KMS-11 (cell line): ENCODE measurements around the gene MADCAM1.

Experiments
- H2AFZ ChIP-seq: fragments of 200-600 bp; sonication (generic); 2 replicates; pipeline ENCODE4 v1.6.1; 2016; ENCODE audit warnings: antibody characterized with exemption, mixed run types, low read depth
- H3K27ac ChIP-seq: fragments of 200-600 bp; sonication (generic); 2 replicates; pipeline ENCODE4 v1.6.1; 2016; ENCODE audit warnings: mild to moderate bottlenecking, mixed run types
- H3K27me3 ChIP-seq: fragments of 200-600 bp; sonication (generic); 2 replicates; pipeline ENCODE4 v1.6.1; 2017; ENCODE audit warnings: mild to moderate bottlenecking, low read depth, mixed run types, moderate library complexity; ENCODE audit not compliant: insufficient read depth
- H3K36me3 ChIP-seq: fragments of 200-600 bp; sonication (generic); 2 replicates; pipeline ENCODE4 v1.6.1; 2017; ENCODE audit warnings: mild to moderate bottlenecking, mixed run types; ENCODE audit not compliant: insufficient read depth
- H3K4me1 ChIP-seq: fragments of 200-600 bp; sonication (generic); 2 replicates; pipeline ENCODE4 v1.6.1; 2016; ENCODE audit warnings: mild to moderate bottlenecking, low read depth, mixed run types; ENCODE audit not compliant: poor library complexity, severe bottlenecking
- H3K4me2 ChIP-seq: fragments of 200-600 bp; sonication (generic); 2 replicates; pipeline ENCODE4 v1.7.0; 2016; ENCODE audit warnings: mild to moderate bottlenecking, mixed run types
- H3K4me3 ChIP-seq: fragments of 200-600 bp; sonication (generic); IDR thresholded peaks from 2 replicates; pipeline ENCODE4 v1.6.1; 2017; ENCODE audit warnings: low read depth, low read length, mixed read lengths; ENCODE audit not compliant: insufficient read depth
- H3K79me2 ChIP-seq: fragments of 200-600 bp; sonication (generic); 2 replicates; pipeline ENCODE4 v1.6.1; 2016; ENCODE audit warnings: low read depth, mixed run types; ENCODE audit not compliant: insufficient read depth
- H3K9ac ChIP-seq: fragments of 200-600 bp; sonication (generic); 2 replicates; pipeline ENCODE4 v1.6.1; 2016; ENCODE audit warnings: mild to moderate bottlenecking, mixed run types
- H4K20me1 ChIP-seq: fragments of 200-600 bp; sonication (generic); 2 replicates; pipeline ENCODE4 v1.6.1; 2016; ENCODE audit warnings: mild to moderate bottlenecking, mixed run types; ENCODE audit not compliant: insufficient read depth
- TF ChIP-seq, protein P1 (sequence below): fragments of 200-600 bp; sonication (generic); conservative IDR thresholded peaks from 2 replicates; pipeline ENCODE4 v1.6.1; 2017; ENCODE audit warnings: low read depth, mild to moderate bottlenecking, antibody characterized with exemption, low read length, moderate library complexity, mixed read lengths

MADCAM1 gene

DNA sequence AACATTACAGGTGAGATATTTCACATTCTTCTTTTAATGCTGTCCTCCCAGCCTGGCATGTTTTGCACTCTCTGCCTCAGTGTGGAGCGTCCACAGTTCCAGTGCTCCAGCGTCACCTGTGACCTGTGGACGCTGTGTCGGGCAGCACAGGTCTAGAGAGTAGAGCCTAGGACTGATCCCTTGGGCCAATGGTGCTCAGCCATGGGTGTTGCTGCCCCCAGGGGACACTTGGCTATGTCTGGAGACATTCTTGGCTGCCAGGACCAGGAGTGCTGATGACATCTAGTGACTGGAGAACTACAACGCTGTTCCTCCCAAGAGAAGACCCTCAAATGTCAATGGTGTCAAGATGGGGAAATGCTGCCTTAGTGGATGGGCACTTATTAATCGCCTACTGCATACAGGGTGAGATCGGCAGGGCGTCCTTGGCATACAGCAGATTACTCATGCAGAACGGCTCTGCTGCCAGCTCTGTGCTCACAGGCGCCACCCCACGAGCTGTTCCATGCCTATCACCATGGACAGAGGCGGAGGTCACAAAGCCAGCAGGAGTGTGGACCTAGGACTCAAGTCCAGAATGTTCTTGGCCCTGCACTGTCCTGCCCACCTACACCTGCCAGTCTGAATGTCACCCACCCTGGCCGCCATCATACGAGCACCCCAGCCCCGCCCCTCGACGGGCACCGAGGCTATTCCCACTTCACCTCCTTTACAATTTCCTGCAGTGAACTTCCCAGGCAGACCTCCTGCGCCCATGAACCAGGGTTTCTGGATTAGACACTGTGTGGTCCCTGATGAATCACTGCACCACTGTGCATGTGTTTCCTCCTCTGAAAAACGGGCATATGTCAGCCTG lies 13.9 kb upstream of the MADCAM1 start:
- Histone ChIP-seq H3K36me3 (no peaks in the 10 kb centered on the region), H3K27ac (no peak overlapping the region), H3K4me1 (no peaks in the 10 kb centered on the region), H4K20me1 (no peaks in the 10 kb centered on the region), H3K27me3 (peaks cover 40% of the 10 kb centered on the region), H3K9ac (no peak overlapping the region), H3K4me2 (no peak overlapping the region), H2AFZ (no peak overlapping the region), H3K79me2 (no peaks in the 10 kb centered on the region), H3K4me3 (no peak overlapping the region)
- TF ChIP-seq, protein P1, sequence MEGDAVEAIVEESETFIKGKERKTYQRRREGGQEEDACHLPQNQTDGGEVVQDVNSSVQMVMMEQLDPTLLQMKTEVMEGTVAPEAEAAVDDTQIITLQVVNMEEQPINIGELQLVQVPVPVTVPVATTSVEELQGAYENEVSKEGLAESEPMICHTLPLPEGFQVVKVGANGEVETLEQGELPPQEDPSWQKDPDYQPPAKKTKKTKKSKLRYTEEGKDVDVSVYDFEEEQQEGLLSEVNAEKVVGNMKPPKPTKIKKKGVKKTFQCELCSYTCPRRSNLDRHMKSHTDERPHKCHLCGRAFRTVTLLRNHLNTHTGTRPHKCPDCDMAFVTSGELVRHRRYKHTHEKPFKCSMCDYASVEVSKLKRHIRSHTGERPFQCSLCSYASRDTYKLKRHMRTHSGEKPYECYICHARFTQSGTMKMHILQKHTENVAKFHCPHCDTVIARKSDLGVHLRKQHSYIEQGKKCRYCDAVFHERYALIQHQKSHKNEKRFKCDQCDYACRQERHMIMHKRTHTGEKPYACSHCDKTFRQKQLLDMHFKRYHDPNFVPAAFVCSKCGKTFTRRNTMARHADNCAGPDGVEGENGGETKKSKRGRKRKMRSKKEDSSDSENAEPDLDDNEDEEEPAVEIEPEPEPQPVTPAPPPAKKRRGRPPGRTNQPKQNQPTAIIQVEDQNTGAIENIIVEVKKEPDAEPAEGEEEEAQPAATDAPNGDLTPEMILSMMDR, result no peak

DNA sequence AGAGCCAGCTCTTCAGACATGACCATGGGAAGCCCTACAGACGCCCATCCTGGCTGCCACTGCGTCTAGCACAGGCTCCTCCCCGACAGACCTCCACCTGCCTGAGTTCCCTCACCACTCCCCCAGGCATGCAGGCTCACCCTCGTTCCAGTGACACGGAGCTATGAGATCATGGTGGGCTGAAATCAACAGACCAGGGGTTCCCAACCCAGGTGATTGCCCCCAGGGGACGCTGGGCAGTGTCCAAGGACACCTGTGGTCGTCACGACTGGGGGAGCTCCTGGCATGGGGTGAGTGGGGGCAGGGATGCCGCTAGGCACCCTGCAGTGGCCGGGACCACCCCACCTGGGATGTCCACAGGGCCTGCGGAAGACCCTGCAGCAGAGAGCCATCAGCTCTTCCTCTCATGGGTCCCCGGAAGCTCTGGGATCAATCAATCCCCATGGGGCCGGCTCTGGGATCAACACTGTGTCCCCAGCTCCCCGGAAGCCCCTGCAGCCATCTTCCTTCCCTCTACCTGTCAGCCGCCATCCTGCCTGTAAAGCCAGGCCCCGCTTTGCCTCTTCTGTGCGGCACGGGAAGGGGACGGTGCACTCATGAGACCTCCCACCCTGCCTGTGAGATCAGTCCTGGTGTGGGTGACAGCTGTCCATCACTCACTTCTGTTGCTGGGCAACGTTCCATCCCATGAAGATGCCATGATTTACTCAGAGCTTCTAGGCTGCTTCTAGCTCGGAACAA lies 12.8 kb upstream of the MADCAM1 start:
- Histone ChIP-seq H3K79me2 (no peaks in the 10 kb centered on the region), H3K36me3 (no peaks in the 10 kb centered on the region), H4K20me1 (no peaks in the 10 kb centered on the region), H3K9ac (no peak overlapping the region), H3K4me1 (no peaks in the 10 kb centered on the region), H3K27me3 (peaks cover 32% of the 10 kb centered on the region), H3K4me2 (no peak overlapping the region), H3K4me3 (no peak overlapping the region), H2AFZ (no peak overlapping the region), H3K27ac (no peak overlapping the region)
- TF ChIP-seq, protein P1, result no peak

DNA sequence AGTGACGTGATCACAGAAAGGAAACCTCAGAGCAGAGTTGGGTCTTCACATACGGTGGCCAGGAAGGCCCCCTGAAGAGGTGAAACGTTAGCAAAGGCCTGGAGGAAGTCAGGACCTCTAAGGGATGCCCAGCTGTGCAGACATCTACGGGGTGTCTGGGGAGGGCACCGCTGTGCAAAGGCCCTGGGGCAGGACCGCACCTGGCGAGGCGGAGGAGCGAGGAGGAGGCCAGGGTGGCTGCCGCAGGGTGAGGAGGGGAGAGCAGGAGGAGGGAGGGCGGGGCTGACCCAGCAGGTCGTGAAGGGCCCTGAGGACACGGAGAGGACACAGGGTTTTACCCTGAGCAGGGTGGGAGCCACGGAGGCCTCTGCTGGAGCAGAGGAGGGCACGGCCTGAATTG lies 11.8 kb upstream of the MADCAM1 start:
- Histone ChIP-seq H3K4me2 (no peak overlapping the region), H3K4me3 (no peak overlapping the region), H3K79me2 (no peaks in the 10 kb centered on the region), H3K27ac (no peak overlapping the region), H3K27me3 (peaks cover 22% of the 10 kb centered on the region; the same call in 1 of the 2 replicates), H3K4me1 (no peaks in the 10 kb centered on the region), H4K20me1 (no peaks in the 10 kb centered on the region), H3K9ac (no peak overlapping the region), H3K36me3 (no peaks in the 10 kb centered on the region), H2AFZ (no peak overlapping the region)
- TF ChIP-seq, protein P1, result no peak

DNA sequence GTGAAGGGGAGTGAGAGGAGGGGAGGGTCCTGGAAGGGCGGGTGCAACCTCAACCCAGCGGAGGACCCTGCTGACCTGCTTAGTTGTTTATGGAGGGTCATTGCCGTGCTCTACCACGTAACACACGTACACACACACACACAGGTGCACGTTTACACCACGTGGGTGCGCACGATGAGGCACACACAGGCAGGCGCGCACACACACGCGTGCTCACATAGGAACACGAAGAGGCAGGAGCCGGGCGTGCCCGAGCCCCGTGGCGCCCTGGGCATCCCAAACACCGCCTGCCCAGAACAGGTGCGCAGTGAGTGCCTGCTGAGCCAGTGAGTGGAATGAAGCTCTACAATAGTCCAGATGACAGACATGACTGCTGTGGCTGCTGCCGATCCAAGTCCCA lies 11.2 kb upstream of the MADCAM1 start:
- no peaks in the 10 kb centered on the region for H4K20me1 ChIP-seq
- no peaks in the 10 kb centered on the region for H3K36me3 ChIP-seq
- no peak overlapping the region for H3K4me3 ChIP-seq
- no peak overlapping the region for H2AFZ ChIP-seq
- H3K4me2 ChIP-seq, result no peak overlapping the region
- no peaks in the 10 kb centered on the region for H3K79me2 ChIP-seq
- H3K27ac ChIP-seq, result no peak overlapping the region
- peaks cover 16% of the 10 kb centered on the region; the same call in 1 of the 2 replicates for H3K27me3 ChIP-seq
- H3K9ac ChIP-seq, result no peak overlapping the region
- TF ChIP-seq, protein P1, result no peak
- H3K4me1 ChIP-seq, result no peaks in the 10 kb centered on the region
